Kidney glomerular epithelial cell (primary cell): ENCODE data around the gene IFIT5.
"Not testable (repeated sequence)": the region's sequence is repeated elsewhere in the genome, so short reads cannot be mapped to it uniquely, and the experiment has no call there.

ENCODE experiments used
- DNase-seq: peaks from one replicate; lab custom pipeline; 2025; lab: John Stamatoyannopoulos, UW

Gene IFIT5

DNA sequence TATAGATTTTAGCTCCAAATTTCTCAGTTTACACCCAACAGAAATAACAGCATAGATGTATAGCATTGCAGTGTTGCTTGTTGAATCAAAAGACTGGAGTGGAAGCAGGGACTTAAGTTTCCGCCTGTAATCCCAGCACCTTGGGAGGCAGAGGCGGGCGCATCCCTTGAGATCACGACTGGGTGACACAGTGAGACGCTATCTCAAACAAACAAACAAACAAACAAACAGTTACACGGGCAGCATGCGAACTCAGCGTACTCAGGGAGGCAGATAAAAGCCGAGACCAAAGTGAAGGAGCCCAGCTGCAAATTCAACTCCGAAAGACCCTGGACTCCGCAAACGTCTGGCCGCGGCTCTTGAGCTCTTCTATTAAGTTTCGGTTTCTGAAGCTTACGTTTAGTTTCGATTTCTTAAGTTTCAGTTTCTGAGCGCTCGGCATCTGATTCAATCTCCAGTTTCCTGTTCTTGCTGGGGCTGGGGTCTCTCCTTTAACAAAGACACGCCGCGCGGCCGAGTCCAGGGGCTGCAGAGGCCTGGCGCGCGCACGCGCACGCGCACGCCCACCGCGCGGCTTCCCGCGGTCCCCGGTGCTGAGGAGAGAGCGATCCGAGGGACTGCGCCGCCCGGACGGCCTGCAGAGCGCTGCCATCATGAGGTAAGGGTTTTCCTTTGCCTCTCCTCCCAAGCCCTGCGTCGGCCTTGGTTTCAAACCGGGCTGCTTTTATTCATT, at the start of gene IFIT5:
Gene IFIT5, plus strand, starts transcription at position 423 of the 733 bp plus-strand sequence. Its CDS starts 231 bp downstream, at position 654.
- DNase-seq, result peak; percentile 78

GRCh38 chr10:89367529-89367928, 46.8 kb upstream of the IFIT5 start:
- no peak for DNase-seq

- no peak for DNase-seq
These were observed 46.2 kb upstream of the IFIT5 start for GRCh38 chr10:89368129-89368528.

DNA sequence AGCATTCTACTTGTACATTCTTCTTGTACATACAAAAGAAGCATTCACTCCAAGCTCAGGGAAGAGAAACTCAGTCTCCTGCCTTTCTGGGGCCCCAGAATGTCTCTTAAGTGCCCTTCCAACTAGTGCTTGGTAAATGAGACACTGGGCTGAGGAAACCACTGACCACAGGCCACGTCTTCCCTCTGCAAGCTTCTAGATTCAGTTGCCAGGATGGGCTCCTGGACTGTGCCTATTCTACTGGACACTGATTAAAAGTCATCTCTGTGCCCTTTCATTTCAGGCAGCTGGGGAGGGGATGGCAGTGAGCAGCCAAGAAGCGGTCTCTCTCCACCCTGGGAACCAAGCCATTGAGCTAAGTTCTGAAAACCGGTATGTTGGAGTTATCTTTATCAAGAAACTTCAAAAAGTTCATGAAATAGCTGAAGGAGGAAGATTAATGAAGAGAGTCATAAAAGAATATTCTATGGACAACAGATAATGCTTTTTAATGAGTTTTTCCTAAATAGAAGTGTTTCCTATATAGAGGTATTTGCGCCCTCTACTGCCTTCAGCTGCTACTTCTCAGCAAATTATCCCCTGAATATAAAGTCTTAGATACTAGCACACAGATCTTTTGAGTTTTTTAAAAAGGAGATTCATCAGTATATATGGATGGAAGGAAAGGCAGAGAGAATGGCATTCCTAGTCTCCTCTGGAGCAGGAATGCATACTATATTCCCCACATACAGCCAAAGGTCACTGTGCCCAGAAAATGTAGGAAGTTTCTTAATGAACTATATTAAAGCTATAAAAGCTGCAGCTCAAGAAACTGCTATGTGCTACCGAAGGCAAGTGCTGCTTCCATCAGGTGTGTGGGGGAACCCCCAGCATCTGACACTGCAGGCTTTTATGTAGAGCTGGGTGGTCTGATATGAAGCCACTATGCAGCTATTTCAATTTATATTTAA, 44.9 kb upstream of the IFIT5 start:
- DNase-seq, result peak; percentile 18

DNA sequence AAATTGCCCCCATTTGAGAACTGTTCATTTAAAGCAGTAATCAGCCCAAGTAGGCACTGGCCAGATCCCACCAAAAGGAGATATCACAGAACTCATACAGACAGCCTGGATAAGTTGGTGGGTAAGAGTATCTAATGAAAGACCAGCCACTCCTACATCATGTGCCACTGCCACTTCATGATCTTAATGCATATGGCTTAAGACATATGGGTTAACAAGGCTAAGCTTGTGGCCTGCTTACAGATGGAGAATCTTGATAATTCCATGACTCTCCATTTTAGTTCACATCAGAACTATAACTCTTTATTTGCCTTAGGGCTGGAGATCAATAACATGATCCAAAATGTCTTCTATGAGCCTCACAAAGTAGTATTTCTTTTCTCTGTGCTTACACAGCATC, 43.3 kb upstream of the IFIT5 start:
- DNase-seq, result no peak

DNA sequence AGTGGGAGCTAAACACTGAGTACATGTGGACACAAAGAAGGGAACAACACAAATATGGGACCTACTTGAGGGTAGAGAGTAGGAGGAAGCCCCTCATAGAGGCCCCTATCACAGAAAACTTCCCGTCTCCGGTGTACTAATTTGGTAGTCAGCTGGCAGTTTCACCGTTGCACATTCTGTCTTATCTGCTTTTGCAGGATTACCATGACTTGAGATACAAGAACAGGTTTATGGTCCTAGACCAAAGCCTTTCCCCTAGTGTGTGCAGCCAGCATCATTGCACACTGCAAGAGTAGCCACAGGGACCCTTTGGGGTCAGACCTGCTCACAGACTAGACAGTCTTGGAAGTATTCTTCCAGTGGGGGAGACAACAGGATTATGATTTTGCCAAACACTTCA, 42.4 kb upstream of the IFIT5 start:
- no peak for DNase-seq

GRCh38 chr10:89373916-89374711, 40.3 kb upstream of the IFIT5 start:
- DNase-seq, result peak; percentile 80

DNA sequence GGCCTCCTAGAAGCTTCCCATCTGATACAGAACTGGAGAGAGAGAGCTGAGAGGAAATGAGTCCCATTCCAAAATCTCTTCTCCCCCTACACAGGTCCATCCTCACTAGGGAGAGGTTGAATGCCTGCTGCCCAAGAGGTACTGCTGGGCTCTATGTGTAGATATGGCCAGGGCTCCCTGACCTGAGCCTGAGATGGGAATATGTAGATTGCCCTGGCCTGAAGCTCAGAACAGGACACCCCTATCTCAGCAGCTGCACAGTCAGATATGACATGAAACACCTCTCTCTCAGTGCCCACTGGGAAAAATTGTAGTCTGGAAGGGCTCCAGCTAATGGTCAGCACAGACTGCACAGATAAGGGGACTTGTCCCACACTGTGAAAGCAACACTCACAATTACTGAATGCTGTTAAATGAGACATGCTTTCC, 39.6 kb upstream of the IFIT5 start:
- no peak for DNase-seq

DNA sequence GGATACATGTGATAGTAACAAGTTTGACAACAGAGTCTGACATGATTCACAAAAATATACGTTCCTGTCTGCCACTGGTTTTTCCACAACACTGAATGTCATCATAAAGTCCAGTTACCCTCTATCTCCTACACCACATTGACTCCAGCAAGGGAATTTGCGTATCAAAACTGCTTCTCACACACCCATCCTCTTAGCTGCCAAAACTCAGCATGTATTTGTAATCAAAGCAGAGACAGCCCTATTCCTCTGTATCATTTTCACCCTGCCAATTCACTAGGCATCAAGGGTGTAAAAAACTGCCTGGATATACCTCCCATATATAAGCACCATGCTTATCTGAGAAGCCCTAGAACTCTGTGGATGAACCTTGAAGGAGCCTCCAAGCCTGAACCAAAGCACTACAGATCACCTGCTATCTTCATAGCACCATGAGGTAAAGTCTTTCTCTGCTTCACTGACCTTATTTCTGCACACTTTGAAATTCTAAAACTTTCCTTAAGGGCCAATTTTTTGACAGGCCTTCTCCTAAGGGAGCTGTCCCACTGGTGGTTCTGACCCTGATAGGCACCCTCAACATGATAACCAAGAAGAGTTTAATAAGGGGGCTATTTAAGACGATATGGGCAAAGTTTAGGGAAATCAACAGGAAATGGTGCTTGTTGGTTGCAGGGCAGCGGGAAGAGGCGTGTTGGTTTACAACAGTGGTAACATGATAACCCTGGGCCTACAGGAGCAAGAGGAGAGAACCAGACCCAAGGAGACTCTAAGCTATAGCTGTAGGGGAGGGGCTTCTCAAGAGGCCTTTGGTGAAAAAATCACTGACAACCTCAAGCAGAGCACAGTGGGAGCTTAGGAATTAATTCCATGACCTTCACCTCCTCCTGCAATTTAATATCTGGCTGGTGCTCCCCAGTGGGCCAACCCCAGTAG, 36.4 kb upstream of the IFIT5 start, which contains the start of gene IFIT1B:
Gene IFIT1B, plus strand, starts transcription at position 352 of the 933 bp plus-strand sequence. Its CDS starts 80 bp downstream, at position 432.
- DNase-seq, result no peak

- no peak for DNase-seq
These were observed 35.3 kb upstream of the IFIT5 start for GRCh38 chr10:89379103-89379502.

GRCh38 chr10:89382757-89383156, 31.6 kb upstream of the IFIT5 start:
- no peak for DNase-seq

DNA sequence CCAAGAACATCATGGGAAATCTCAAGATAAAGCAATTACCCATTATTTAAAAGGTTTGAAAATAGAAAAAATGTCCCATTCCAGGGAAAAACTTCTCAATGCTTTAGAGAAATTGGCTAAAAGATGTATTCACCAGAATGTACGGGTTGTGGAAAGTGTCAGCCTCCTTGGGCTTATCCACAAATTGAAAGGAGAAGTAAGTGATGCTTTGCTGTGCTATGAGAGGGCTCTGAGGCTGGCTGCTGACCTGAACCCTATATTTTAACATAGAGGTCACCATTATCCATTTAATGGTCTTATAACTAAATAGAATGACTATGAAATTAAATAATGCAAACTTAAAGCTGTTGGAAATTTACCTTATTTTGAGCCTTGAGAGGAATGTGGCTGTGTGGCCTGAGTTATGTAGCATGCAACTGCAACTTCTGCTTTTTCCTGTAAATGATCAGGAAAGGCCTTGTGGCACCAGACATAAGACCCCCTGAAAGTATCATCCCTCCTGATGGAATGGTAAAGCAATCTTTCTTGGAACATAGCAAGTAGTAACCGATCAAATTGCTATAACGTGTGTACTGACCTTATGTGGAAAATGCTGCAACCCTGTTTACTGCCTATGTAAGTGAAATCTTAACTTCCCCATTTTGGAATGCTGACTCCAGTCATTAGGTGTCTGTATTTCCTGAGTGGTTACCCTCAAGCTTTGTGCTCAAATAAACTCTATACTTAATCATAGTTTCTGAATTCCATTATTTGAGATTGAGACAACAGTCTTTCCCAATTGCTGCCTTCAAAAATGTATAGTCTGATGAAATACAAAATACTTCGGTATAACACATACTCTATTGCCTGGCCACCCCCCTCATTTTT, 29.7 kb upstream of the IFIT5 start:
- DNase-seq, result no peak

- no peak for DNase-seq
These were observed 25.6 kb upstream of the IFIT5 start for GRCh38 chr10:89388806-89389205.

DNA sequence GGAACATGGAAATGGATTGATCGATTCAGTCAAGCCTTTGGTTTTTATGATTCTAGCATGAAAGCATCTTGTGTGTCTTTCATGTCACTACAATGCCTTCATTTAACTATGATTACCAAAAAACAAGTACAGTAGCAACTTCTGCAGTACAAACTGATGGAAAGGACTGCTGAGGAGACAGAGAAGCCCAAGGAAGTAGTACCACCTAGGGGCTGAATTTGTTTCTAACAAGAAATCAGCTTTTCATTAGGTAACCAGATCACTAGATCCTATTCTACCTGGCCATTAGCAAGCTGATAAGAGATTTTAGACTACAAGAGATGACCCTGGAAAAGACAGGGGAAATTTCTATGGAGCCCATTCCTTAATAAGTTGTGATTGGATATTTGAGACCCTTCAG, 25.1 kb upstream of the IFIT5 start:
- DNase-seq, result no peak

GRCh38 chr10:89390476-89391225, 23.7 kb upstream of the IFIT5 start:
- DNase-seq, result no peak

- DNase-seq, result not testable (repeated sequence)
These were observed 23.2 kb upstream of the IFIT5 start for GRCh38 chr10:89391226-89391576.

DNA sequence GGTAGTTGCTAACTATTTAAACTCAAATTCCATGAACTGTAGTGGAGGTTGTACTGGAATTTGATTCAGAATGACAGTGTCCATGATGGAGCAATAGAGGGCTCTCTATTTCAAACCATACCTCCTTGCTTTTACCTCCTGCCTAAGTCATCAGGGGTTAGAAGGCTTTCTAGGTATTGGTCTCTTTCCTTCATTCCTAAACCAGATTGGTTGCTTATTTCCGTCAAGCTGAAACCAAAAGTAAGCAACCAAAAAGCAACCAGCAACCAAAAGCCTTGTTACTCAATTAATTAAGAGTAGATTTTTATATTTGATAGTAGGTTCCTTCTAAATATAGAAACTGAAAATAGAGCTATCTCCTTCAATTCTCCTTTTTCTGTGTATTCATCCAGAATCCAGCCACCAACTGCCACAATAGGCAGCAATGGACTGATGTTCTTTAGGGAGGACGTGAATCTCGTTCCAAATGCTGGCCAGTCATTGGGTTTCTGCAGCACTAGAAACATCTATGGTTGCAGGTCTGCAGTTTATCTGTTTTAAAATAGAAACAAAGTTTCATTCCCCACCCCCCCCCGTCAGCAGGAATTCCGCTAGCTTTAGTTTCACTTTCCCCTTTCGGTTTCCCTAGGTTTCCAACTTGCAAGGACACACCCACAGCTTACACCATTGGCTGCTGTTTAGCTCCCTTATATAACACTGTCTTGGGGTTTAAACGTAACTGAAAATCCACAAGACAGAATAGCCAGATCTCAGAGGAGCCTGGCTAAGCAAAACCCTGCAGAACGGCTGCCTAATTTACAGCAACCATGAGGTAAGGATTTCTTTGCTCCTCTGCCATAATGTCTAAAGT, 22.2 kb upstream of the IFIT5 start, which contains the start of gene IFIT1:
Gene IFIT1, plus strand, starts transcription at position 717 of the 850 bp plus-strand sequence. Its CDS starts 90 bp downstream, at position 807.
- DNase-seq, result peak; percentile 75

DNA sequence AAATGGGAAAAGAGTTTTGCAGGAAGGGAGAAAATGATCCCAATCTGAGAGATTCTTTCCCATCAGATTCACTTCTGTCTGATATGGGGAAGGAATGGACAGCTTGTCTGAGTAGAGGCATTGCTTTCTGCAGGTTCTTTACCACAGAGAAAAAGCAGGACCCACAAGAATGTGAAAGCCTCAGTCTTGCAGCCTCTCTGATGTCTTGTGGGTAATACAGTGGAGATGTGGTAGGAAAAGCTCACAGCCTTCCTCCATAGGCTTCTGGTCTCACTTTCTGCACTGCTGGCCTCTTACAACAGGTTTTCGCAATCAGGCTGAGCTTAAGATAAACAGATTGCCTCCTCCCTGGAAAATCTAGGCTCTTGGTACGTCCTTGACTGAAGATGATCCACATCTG, 21.4 kb upstream of the IFIT5 start:
- DNase-seq, result peak; percentile 73
